ENCODE data around the gene DPPA4.

The DPPA4 gene

DNA sequence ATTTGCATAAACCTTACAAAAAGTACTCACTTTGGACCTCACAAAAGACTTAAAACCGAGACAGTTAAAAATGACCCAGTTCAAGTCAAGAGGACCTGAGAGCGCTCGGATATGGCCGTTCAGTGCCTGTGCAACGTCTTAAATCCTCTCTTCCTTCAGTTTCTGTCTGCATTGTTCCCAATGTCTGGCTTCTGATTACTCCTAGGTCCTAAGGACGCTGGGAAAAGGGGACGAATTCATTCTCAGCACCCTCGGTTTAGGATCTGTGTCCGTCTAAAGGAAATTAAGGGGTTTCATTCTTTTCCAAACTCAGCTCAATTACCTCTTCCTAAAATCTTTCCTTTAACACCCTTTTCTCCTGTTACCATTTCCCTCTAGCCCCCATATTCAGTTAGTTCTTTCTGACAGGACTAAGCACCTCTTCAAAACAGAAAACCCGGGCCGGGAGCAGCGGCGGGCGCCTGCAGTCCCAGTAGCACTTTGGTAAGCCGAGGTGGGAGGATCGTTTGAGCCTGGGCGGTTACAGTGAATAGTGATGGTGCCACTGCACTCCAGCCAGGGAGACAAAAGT, 970 bp downstream of the DPPA4 start:
- TF ChIP-seq, protein P1, sequence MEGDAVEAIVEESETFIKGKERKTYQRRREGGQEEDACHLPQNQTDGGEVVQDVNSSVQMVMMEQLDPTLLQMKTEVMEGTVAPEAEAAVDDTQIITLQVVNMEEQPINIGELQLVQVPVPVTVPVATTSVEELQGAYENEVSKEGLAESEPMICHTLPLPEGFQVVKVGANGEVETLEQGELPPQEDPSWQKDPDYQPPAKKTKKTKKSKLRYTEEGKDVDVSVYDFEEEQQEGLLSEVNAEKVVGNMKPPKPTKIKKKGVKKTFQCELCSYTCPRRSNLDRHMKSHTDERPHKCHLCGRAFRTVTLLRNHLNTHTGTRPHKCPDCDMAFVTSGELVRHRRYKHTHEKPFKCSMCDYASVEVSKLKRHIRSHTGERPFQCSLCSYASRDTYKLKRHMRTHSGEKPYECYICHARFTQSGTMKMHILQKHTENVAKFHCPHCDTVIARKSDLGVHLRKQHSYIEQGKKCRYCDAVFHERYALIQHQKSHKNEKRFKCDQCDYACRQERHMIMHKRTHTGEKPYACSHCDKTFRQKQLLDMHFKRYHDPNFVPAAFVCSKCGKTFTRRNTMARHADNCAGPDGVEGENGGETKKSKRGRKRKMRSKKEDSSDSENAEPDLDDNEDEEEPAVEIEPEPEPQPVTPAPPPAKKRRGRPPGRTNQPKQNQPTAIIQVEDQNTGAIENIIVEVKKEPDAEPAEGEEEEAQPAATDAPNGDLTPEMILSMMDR (IDR thresholded peaks at IDR 0.05): no peak
- TF ChIP-seq ZFX (IDR thresholded peaks at IDR 0.05; ENCODE audit: borderline replicate concordance): no peak
- H3K27ac ChIP-seq: no peak overlapping the region

DNA sequence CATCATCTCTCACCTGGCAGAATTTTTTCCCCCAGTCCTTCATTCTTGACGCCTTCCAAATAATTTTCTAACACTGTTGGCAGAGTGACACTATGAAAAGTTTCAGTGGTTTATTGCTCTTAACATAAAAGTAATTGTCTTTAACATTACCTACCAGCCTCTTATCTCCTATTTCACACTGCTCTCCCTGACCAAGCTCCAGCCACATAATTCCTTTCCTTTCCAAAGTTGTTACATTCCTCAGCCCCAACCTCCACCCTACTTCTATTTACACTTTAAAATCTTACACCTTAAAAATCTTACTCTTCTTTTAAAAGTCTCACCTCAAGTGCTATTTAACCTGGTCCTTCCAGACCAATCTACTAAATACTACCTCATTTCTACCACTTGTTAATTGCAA, 2.8 kb downstream of the DPPA4 start:
- TF ChIP-seq, protein P1 (IDR thresholded peaks at IDR 0.05): no peak
- TF ChIP-seq ZFX (IDR thresholded peaks at IDR 0.05; ENCODE audit: borderline replicate concordance): no peak
- no peak overlapping the region for H3K27ac ChIP-seq

DNA sequence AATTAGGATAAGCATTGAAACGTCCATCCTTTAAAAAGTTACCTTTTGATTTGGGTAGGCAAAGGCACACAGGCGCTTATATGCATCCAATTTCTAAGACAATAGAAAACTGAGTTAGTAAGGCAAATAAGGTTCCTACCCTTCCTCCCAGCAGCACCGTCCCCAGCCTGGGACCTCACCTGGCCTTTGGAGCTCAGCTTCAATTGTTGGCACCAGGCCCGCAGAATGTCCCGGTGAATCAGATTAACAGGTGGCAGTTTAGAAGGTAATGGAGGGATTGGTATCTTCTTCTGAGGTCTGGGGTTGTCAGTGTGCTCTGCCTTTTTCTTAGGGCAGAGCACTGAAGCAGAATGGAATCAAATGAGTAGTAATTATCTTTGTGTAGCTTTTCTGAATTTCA, 5.7 kb downstream of the DPPA4 start:
- no peak overlapping the region for H3K27ac ChIP-seq
- TF ChIP-seq ZFX (IDR thresholded peaks at IDR 0.05; ENCODE audit: borderline replicate concordance): no peak
- TF ChIP-seq, protein P1 (IDR thresholded peaks at IDR 0.05): no peak

DNA sequence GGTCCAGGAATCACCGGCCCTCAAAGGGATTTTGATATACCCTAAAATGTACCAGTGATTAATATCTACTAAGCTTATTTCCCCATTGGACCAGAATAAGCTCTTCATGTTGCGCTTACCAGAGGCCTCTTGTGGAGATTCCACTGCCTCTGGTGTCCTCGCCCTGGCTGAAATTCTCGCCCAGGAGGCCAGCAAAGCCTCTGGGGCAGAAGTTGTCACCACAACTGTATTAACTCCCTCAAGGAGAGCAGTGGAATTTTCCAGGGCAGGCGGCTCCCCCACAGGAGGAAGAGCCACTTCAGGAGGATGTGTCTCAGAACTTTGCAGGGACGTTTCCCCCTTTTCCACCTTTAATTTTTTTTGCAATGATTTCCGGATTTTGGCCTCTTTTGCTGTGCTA, 6.9 kb downstream of the DPPA4 start:
- TF ChIP-seq ZFX (IDR thresholded peaks at IDR 0.05; ENCODE audit: borderline replicate concordance): no peak
- TF ChIP-seq, protein P1 (IDR thresholded peaks at IDR 0.05): no peak
- H3K27ac ChIP-seq: no peak overlapping the region

DNA sequence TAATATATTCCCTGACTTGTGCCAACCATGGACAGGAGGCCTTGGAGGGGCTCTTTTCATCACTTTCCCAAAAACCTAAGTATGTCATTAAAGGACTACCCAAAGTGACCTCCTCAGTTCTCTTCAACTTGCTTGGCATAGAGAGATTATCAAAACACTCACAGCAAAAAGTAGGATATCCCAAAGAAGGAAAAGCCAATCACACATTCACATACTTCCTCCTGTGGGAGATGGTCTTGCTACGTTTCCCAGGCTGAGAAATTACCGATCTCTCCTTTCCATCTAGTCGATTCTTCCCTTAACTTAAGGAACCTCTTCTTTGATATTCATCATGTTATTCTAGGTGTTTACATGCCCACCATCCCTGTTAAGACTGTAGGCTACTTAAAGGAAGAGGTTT, 9.1 kb downstream of the DPPA4 start:
- no peak for TF ChIP-seq ZFX (IDR thresholded peaks at IDR 0.05; ENCODE audit: borderline replicate concordance)
- TF ChIP-seq, protein P1 (IDR thresholded peaks at IDR 0.05): no peak
- no peak overlapping the region for H3K27ac ChIP-seq

DNA sequence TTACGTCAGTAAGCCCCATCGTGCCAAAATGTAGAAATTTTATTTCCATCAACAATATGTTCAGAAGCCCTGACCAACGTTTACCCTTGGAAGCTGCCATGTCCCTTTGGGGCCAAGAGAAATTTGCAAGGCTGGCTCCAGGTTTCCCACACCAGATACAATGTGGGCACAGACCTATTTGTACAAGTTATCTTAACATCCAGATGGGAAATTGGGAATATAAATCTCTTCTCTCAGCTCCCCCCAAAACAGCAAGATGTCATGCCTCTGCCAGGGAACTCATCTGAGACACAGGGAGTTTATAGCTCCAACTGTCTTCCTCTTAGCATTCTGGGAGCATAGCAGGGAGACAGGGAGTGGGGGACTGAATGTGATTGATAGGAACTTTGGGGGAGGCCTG, 11.7 kb downstream of the DPPA4 start:
- TF ChIP-seq, protein P1 (IDR thresholded peaks at IDR 0.05): no peak
- no peak for TF ChIP-seq ZFX (IDR thresholded peaks at IDR 0.05; ENCODE audit: borderline replicate concordance)
- no peak overlapping the region for H3K27ac ChIP-seq

DNA sequence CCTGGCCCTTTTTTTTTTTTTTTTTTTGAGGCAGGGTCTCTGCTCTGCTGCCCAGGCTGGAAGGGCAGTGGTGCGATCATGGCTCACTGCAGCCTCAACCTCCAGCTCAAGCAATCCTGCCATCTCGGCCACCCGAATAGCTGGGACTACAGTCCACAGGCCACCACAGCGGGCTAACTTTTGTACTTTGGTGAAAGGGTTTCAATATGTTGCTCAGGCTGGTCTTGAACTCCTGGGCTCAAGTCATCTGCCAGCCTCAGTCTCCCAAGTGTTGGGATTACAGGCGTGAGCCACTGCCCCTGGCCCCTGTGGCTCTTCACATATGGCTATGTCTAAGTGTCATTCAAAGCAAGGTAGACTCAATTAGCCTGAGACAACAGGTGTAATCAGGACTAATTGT, 12.2 kb downstream of the DPPA4 start:
- TF ChIP-seq, protein P1 (IDR thresholded peaks at IDR 0.05): no peak
- no peak for TF ChIP-seq ZFX (IDR thresholded peaks at IDR 0.05; ENCODE audit: borderline replicate concordance)
- no peak overlapping the region for H3K27ac ChIP-seq

Measured in 22Rv1 (cell line).